ENCODE results near the gene ERO1B.
A peak's percentile ranks its signal among the peaks of the same experiment; 100 is the strongest.
"Not testable (repeated sequence)": the region's sequence is repeated elsewhere in the genome, so short reads cannot be mapped to it uniquely, and the experiment has no call there.

The ERO1B gene

GRCh38 chr1:236281654-236282424 lies at the start of gene ERO1B:
TSS of gene ERO1B (minus strand) at chr1:236281958. CDS start at chr1:236281783, 175 bp downstream.
- DNase-seq (ENCODE audit: low read depth in 1 of 2, low spot score in 1 of 2) = peak; percentile 96 to 97

GRCh38 chr1:236331412-236331811 lies 49.7 kb upstream of the ERO1B start:
- not testable (repeated sequence) for DNase-seq (ENCODE audit: low read depth in 1 of 2, low spot score in 1 of 2)

- no peak for DNase-seq (ENCODE audit: low read depth in 1 of 2, low spot score in 1 of 2)
These were observed 44.7 kb upstream of the ERO1B start for GRCh38 chr1:236326432-236326831.

GRCh38 chr1:236325567-236325966 lies 43.8 kb upstream of the ERO1B start:
- no peak for DNase-seq (ENCODE audit: low read depth in 1 of 2, low spot score in 1 of 2)

GRCh38 chr1:236323819-236324411 lies 42.2 kb upstream of the ERO1B start:
- DNase-seq (ENCODE audit: low read depth in 1 of 2, low spot score in 1 of 2) = no peak

- DNase-seq (ENCODE audit: low read depth in 1 of 2, low spot score in 1 of 2) = no peak
These were observed 41.0 kb upstream of the ERO1B start for GRCh38 chr1:236322566-236323409.

- DNase-seq (ENCODE audit: low read depth in 1 of 2, low spot score in 1 of 2) = no peak
These were observed 39.3 kb upstream of the ERO1B start for GRCh38 chr1:236321101-236321500.

GRCh38 chr1:236320671-236321070 lies 38.9 kb upstream of the ERO1B start:
- no peak for DNase-seq (ENCODE audit: low read depth in 1 of 2, low spot score in 1 of 2)

- no peak for DNase-seq (ENCODE audit: low read depth in 1 of 2, low spot score in 1 of 2)
These were observed 38.5 kb upstream of the ERO1B start for GRCh38 chr1:236320214-236320613.

- no peak for DNase-seq (ENCODE audit: low read depth in 1 of 2, low spot score in 1 of 2)
These were observed 34.7 kb upstream of the ERO1B start for GRCh38 chr1:236316437-236316836.

- DNase-seq (ENCODE audit: low read depth in 1 of 2, low spot score in 1 of 2) = no peak
These were observed 33.8 kb upstream of the ERO1B start for GRCh38 chr1:236315518-236315917.

GRCh38 chr1:236315092-236315491 lies 33.3 kb upstream of the ERO1B start:
- no peak for DNase-seq (ENCODE audit: low read depth in 1 of 2, low spot score in 1 of 2)

- DNase-seq (ENCODE audit: low read depth in 1 of 2, low spot score in 1 of 2) = not testable (repeated sequence)
These were observed 32.3 kb upstream of the ERO1B start for GRCh38 chr1:236314050-236314449.

- no peak for DNase-seq (ENCODE audit: low read depth in 1 of 2, low spot score in 1 of 2)
These were observed 31.7 kb upstream of the ERO1B start for GRCh38 chr1:236313427-236313826.

GRCh38 chr1:236311040-236311439 lies 29.3 kb upstream of the ERO1B start:
- DNase-seq (ENCODE audit: low read depth in 1 of 2, low spot score in 1 of 2) = no peak

GRCh38 chr1:236308827-236309226 lies 27.1 kb upstream of the ERO1B start:
- DNase-seq (ENCODE audit: low read depth in 1 of 2, low spot score in 1 of 2) = no peak

- no peak for DNase-seq (ENCODE audit: low read depth in 1 of 2, low spot score in 1 of 2)
These were observed 25.7 kb upstream of the ERO1B start for GRCh38 chr1:236307435-236307834.

- DNase-seq (ENCODE audit: low read depth in 1 of 2, low spot score in 1 of 2) = no peak
These were observed 22.9 kb upstream of the ERO1B start for GRCh38 chr1:236304682-236305081.

GRCh38 chr1:236303675-236304074 lies 21.9 kb upstream of the ERO1B start:
- DNase-seq (ENCODE audit: low read depth in 1 of 2, low spot score in 1 of 2) = no peak

GRCh38 chr1:236302941-236303340 lies 21.2 kb upstream of the ERO1B start:
- DNase-seq (ENCODE audit: low read depth in 1 of 2, low spot score in 1 of 2) = no peak

GRCh38 chr1:236301958-236302335 lies 20.2 kb upstream of the ERO1B start:
- DNase-seq (ENCODE audit: low read depth in 1 of 2, low spot score in 1 of 2) = no peak

Measured in activated T-helper 1 cell treated with anti-CD3 and anti-CD28 coated beads, Interleukin-2, amount 50 U/mL, for 16 hours (primary cell).